H1 (cell line): ENCODE data around the gene PGAM1. TPM values are rescaled to one million over a fixed set of nuclear protein-coding genes. Genes with fewer than 3 reads are reported as not detected.

Experiments
- CTCF ChIA-PET: fragments of 300-600 bp; sonication (Branson Sonifier 250); formaldehyde crosslinking; loops from one replicate; lab custom pipeline; 2021; ENCODE audit not compliant: partially characterized antibody; lab: Charles Lee
- POLR2A ChIA-PET: fragments of 300-600 bp; sonication (Branson Sonifier 250); formaldehyde crosslinking; loops from one replicate; lab custom pipeline; 2021; ENCODE audit warnings: inconsistent platforms; ENCODE audit not compliant: partially characterized antibody; lab: Charles Lee
- DNase-seq, 2 experiments: peaks; one replicate each; pipeline versions ENCODE4 v3.0.0 to v3.0.0-alpha.2; 2010 to 2022; ENCODE audit warnings: low spot score in 2 of 2, low read depth in 1 of 2, mixed read lengths in 1 of 2
- FAIRE-seq: peaks from 2 replicates; lab custom pipeline; 2011; peaks lifted over from hg19 to GRCh38; lab: Jason Lieb, UNC
- H2AFZ ChIP-seq: 2 replicates; pipeline ENCODE4 v1.8.1; 2012; ENCODE audit warnings: low read length, inconsistent platforms
- H2AK5ac ChIP-seq: 2 replicates; pipeline ENCODE4 v1.6.1; 2013; ENCODE audit warnings: low read depth, low read length
- H2BK120ac ChIP-seq: replicated peaks from 2 replicates; pipeline ENCODE3; 2013; ENCODE audit warnings: low read depth, low read length, inconsistent platforms
- H2BK12ac ChIP-seq: 2 replicates; pipeline ENCODE4 v1.6.1; 2013; ENCODE audit warnings: low read depth, low read length
- H2BK15ac ChIP-seq: 2 replicates; pipeline ENCODE4 v1.6.1; 2013; ENCODE audit warnings: low read length
- H2BK20ac ChIP-seq: 2 replicates; pipeline ENCODE4 v1.6.1; 2013; ENCODE audit warnings: low read length
- H2BK5ac ChIP-seq: 2 replicates; pipeline ENCODE4 v1.6.1; 2013; ENCODE audit warnings: low read depth, low read length
- H3K14ac ChIP-seq: 2 replicates; pipeline ENCODE4 v1.6.1; 2013; ENCODE audit warnings: inconsistent platforms; ENCODE audit not compliant: insufficient read length
- H3K18ac ChIP-seq: 2 replicates; pipeline ENCODE4 v1.6.1; 2013; ENCODE audit warnings: low read length; ENCODE audit errors: extremely low read depth
- H3K23ac ChIP-seq: 2 replicates; pipeline ENCODE4 v1.6.1; 2013; ENCODE audit warnings: inconsistent platforms; ENCODE audit not compliant: insufficient read length
- H3K23me2 ChIP-seq: 2 replicates; pipeline ENCODE4 v1.6.1; 2013; ENCODE audit warnings: low read depth, low read length
- H3K27ac ChIP-seq: 2 replicates; pipeline ENCODE4 v1.6.1; 2011; ENCODE audit warnings: low read depth, low read length, inconsistent platforms
- H3K27me3 ChIP-seq, 4 experiments: replicated peaks in 1 of 4; 1 replicate in 1 of 4; 2 replicates in 3 of 4; pipeline versions ENCODE4 v1.6.1 to v1.8.1; 2011 to 2013; ENCODE audit warnings: low read length in 3 of 4, mild to moderate bottlenecking in 3 of 4, inconsistent platforms in 2 of 4, mixed read lengths in 2 of 4, moderate library complexity in 1 of 4; ENCODE audit not compliant: control insufficient read depth in 3 of 4, insufficient read depth in 3 of 4; ENCODE audit errors: extremely low read depth in 1 of 4
- H3K36me3 ChIP-seq, 4 experiments: 2 replicates each; pipeline versions ENCODE4 v1.6.1 to v1.8.1; 2011 to 2013; ENCODE audit warnings: mild to moderate bottlenecking in 4 of 4, low read length in 3 of 4, moderate library complexity in 2 of 4, control low read depth in 1 of 4, inconsistent platforms in 1 of 4; ENCODE audit not compliant: insufficient read depth in 4 of 4, control insufficient read depth in 2 of 4
- H3K4ac ChIP-seq: replicated peaks from 2 replicates; pipeline ENCODE3; 2013; ENCODE audit warnings: low read length, low read depth, mixed read lengths, inconsistent platforms; ENCODE audit not compliant: insufficient read length
- H3K4me1 ChIP-seq, 4 experiments: replicated peaks in 1 of 4; 1 replicate in 1 of 4; 2 replicates in 3 of 4; pipeline versions ENCODE4 v1.6.1 to v1.8.1; 2011 to 2013; ENCODE audit warnings: low read length in 3 of 4, inconsistent platforms in 2 of 4, mixed read lengths in 1 of 4; ENCODE audit not compliant: insufficient read depth in 4 of 4, control insufficient read depth in 3 of 4
- H3K4me2 ChIP-seq, 2 experiments: 2 replicates each; pipeline versions ENCODE4 v1.6.1 to v1.8.1; 2011 to 2013; ENCODE audit warnings: low read depth in 2 of 2, low read length in 2 of 2, control low read depth in 1 of 2, inconsistent platforms in 1 of 2, mild to moderate bottlenecking in 1 of 2; ENCODE audit not compliant: insufficient read depth in 1 of 2
- H3K4me3 ChIP-seq, 4 experiments: fragments of 200-600, 300-600 bp in 1 of 4; sonication (generic), shearing (Covaris generic), sonication (Bioruptor Twin) in 1 of 4; 2 replicates each; pipeline versions ENCODE4 v1.5.1 to v1.8.1; 2011 to 2016; ENCODE audit warnings: low read length in 4 of 4, low read depth in 3 of 4, control low read depth in 2 of 4, inconsistent platforms in 2 of 4, mild to moderate bottlenecking in 2 of 4, mixed read lengths in 1 of 4, moderate library complexity in 1 of 4; ENCODE audit not compliant: insufficient read depth in 2 of 4; ENCODE audit errors: extremely low read depth in 1 of 4
- H3K56ac ChIP-seq: replicated peaks from 2 replicates; pipeline ENCODE3; 2013; ENCODE audit warnings: low read depth, mild to moderate bottlenecking, mixed read lengths, low read length, inconsistent platforms; ENCODE audit not compliant: insufficient read length
- H3K79me1 ChIP-seq: 2 replicates; pipeline ENCODE4 v1.6.1; 2013; ENCODE audit warnings: low read depth, low read length, control low read depth
- H3K79me2 ChIP-seq, 2 experiments: 2 replicates each; pipeline versions ENCODE4 v1.6.1 to v1.8.1; 2012 to 2013; ENCODE audit warnings: low read length in 2 of 2, mild to moderate bottlenecking in 2 of 2, inconsistent platforms in 1 of 2; ENCODE audit not compliant: insufficient read depth in 2 of 2, control insufficient read depth in 1 of 2
- H3K9ac ChIP-seq, 4 experiments: replicated peaks in 1 of 4; 1 replicate in 1 of 4; 2 replicates in 3 of 4; pipeline versions ENCODE4 v1.6.1 to v1.8.1; 2011 to 2013; ENCODE audit warnings: low read depth in 3 of 4, low read length in 3 of 4, control low read depth in 2 of 4, mild to moderate bottlenecking in 2 of 4, moderate library complexity in 2 of 4, inconsistent platforms in 1 of 4; ENCODE audit errors: extremely low read depth in 1 of 4
- H3K9me3 ChIP-seq, 2 experiments: 2 replicates each; pipeline versions ENCODE4 v1.6.1 to v1.8.1; 2012 to 2013; ENCODE audit warnings: mild to moderate bottlenecking in 2 of 2, moderate library complexity in 2 of 2, control low read depth in 1 of 2, inconsistent platforms in 1 of 2, low read depth in 1 of 2, low read length in 1 of 2, mixed read lengths in 1 of 2; ENCODE audit not compliant: insufficient read depth in 2 of 2
- H4K20me1 ChIP-seq, 2 experiments: replicated peaks in 1 of 2; 2 replicates each; pipeline versions ENCODE3 to v1.8.1; 2011 to 2013; ENCODE audit warnings: inconsistent platforms in 2 of 2, low read length in 2 of 2, mild to moderate bottlenecking in 1 of 2; ENCODE audit not compliant: insufficient read depth in 2 of 2, control insufficient read depth in 1 of 2
- H4K5ac ChIP-seq: 2 replicates; pipeline ENCODE4 v1.6.1; 2013; ENCODE audit warnings: low read length, low read depth, mixed read lengths, inconsistent platforms; ENCODE audit not compliant: insufficient read length
- H4K8ac ChIP-seq: 2 replicates; pipeline ENCODE4 v1.8.0; 2013; ENCODE audit warnings: mild to moderate bottlenecking, moderate library complexity, low read length, inconsistent platforms; ENCODE audit not compliant: insufficient read depth; ENCODE audit errors: extremely low read depth
- H4K91ac ChIP-seq: replicated peaks from 2 replicates; pipeline ENCODE3; 2013; ENCODE audit warnings: low read length, mixed read lengths, inconsistent platforms; ENCODE audit not compliant: insufficient read length
- BCL11A ChIP-seq, 2 experiments: IDR thresholded peaks; one replicate each; pipeline ENCODE4 v1.6.1; 2011; ENCODE audit warnings: low read depth in 2 of 2, low read length in 2 of 2, mild to moderate bottlenecking in 2 of 2
- EP300 ChIP-seq, 2 experiments: IDR thresholded peaks; 1 replicate in 1 of 2; 2 replicates in 1 of 2; pipeline ENCODE4 v1.6.1; 2011 to 2012; ENCODE audit warnings: low read depth in 2 of 2, low read length in 2 of 2, mild to moderate bottlenecking in 2 of 2, borderline replicate concordance in 1 of 2, inconsistent platforms in 1 of 2, moderate library complexity in 1 of 2
- GTF2F1 ChIP-seq: IDR thresholded peaks from 2 replicates; pipeline ENCODE4 v1.6.1; 2012; ENCODE audit warnings: low read depth, low read length, improper control_type of control experiment, borderline replicate concordance
- RAD21 ChIP-seq, 2 experiments: IDR thresholded peaks in 1 of 2; conservative IDR thresholded peaks in 1 of 2; 2 replicates each; pipeline ENCODE4 v1.6.1; 2011; ENCODE audit warnings: low read depth in 2 of 2, low read length in 2 of 2, improper control_type of control experiment in 1 of 2, inconsistent platforms in 1 of 2, mild to moderate bottlenecking in 1 of 2, moderate library complexity in 1 of 2
- RBBP5 ChIP-seq: IDR thresholded peaks from 2 replicates; pipeline ENCODE4 v1.7.1; 2012; ENCODE audit warnings: low read depth, mild to moderate bottlenecking, inconsistent platforms, low read length, moderate library complexity, borderline replicate concordance
- RNF2 ChIP-seq: fragments of 200-900, 300-1000 bp; sonication (generic); IDR thresholded peaks from 2 replicates; pipeline ENCODE4 v1.7.1; 2016; ENCODE audit warnings: borderline replicate concordance, low read depth, mild to moderate bottlenecking, antibody characterized with exemption, low read length; ENCODE audit not compliant: poor library complexity, severe bottlenecking; ENCODE audit errors: missing control alignments
- SIRT6 ChIP-seq: IDR thresholded peaks from one replicate; pipeline ENCODE4 v1.7.1; 2012; ENCODE audit warnings: low read length, inconsistent platforms
- SP2 ChIP-seq: IDR thresholded peaks from 2 replicates; pipeline ENCODE4 v1.6.1; 2012; ENCODE audit warnings: mild to moderate bottlenecking, low read length, inconsistent platforms
- TCF12 ChIP-seq: IDR thresholded peaks from 2 replicates; pipeline ENCODE4 v1.6.1; 2011; ENCODE audit warnings: low read depth, mild to moderate bottlenecking, low read length
- whole genome bisulfite sequencing, 2 experiments: shearing (Covaris generic) in 1 of 2; methylation state at CpG; one replicate each; pipeline versions ENCODE4 v1.1.6 to v1.1.7; 2013 to 2015; ENCODE audit warnings: low lambda C conversion rate in 2 of 2, mixed read lengths in 2 of 2, inconsistent platforms in 1 of 2, low coverage in 1 of 2, missing lambda C conversion rate in 1 of 2; ENCODE audit not compliant: insufficient replicate concordance in 2 of 2, insufficient coverage in 1 of 2, insufficient read length in 1 of 2; ENCODE audit errors: extremely low coverage in 1 of 2, missing lambda C conversion rate in 1 of 2; 5-methylcytosine and 5-hydroxymethylcytosine counted together
- polyA plus RNA-seq, 7 experiments: library from polyadenylated mRNA; depleted of rRNA in 3 of 7; stranded (reverse) in 5 of 7; unstranded in 2 of 7; fragments of >200 nt in 5 of 7; fragments of 200-250 nt in 2 of 7; gene quantifications; 1 replicate in 5 of 7; 2 replicates in 1 of 7; 4 replicates in 1 of 7; pipeline versions ENCODE4 v1.2.1 to v1.2.3, GENCODE V29; 2011 to 2013; ENCODE audit warnings: missing spikeins in 2 of 7, mixed read lengths in 2 of 7
- total RNA-seq: library from RNA; stranded (reverse); fragmentation: NEBNext Ultra II Directional; extraction: Animal tissue kit (Norgen Biotek cat#: 25700); gene quantifications from 2 replicates; pipeline ENCODE4 v1.2.1, GENCODE V29; 2021
- TF ChIP-seq, protein P1 (sequence below): IDR thresholded peaks from 2 replicates; pipeline ENCODE4 v1.6.1; 2011; ENCODE audit warnings: low read depth, mild to moderate bottlenecking, low read length; ENCODE audit not compliant: insufficient read depth
- TF ChIP-seq, protein P2 (sequence below): IDR thresholded peaks from 2 replicates; pipeline ENCODE4 v1.6.1; 2011; ENCODE audit warnings: low read length, improper control_type of control experiment

The PGAM1 gene
- total and polyA plus RNA-seq, 2 of the 8 experiments (the other 6 are each of a cell fraction or from before 2014, with no cell fraction given): 791 to 799 TPM

DNA sequence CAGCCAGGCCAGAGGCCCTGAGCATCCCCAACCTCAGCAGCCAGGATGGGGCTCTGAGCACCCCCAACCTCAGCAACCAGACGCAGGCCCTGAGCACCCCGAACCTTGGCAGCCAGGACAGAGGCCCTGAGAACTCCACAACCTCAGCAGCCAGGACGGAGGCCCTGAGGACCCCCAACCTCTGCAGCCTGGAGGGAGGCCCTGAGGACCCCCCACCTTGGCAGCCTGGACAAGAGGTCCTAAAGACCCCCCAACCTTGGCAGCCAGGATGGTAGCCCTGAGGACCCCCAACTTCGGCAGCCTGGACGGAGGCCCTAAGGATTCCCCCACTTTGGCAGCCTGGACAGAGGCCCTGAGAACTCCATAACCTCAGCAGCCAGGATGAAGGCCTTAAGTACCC is 41.8 kb upstream of the PGAM1 start:
- H3K4me2 ChIP-seq: no peak overlapping the region
- H3K18ac ChIP-seq: no peak overlapping the region
- no peaks in the 10 kb centered on the region for H3K4me1 ChIP-seq
- no peak overlapping the region for H3K23ac ChIP-seq
- no peaks in the 10 kb centered on the region for H3K23me2 ChIP-seq
- H2BK12ac ChIP-seq: no peak overlapping the region
- H4K91ac ChIP-seq: no peak overlapping the region
- POLR2A ChIA-PET: interaction anchor here (3.3 kb wide), 1 partner anchor 17 kb away, joined by 10 read pairs; the partner anchor contains the start of gene RRP12
- no peak overlapping the region for H2AFZ ChIP-seq
- 93% methylated on average over 3 of the region's 5 CpGs; no CpG with 5 or more reads in 1 of the 2 experiments for WGBS, 2 experiments
- no peaks in the 10 kb centered on the region for H3K27me3 ChIP-seq
- H3K4ac ChIP-seq: no peak overlapping the region
- H3K9ac ChIP-seq: no peak overlapping the region
- no peak overlapping the region for H2BK20ac ChIP-seq
- no peak overlapping the region for H3K56ac ChIP-seq
- H4K20me1 ChIP-seq: peaks cover 0 to 3% of the 10 kb centered on the region in 2 experiments
- H3K79me2 ChIP-seq: no peaks in the 10 kb centered on the region
- no peak overlapping the region for H2BK120ac ChIP-seq
- no peak overlapping the region for H2BK15ac ChIP-seq
- no peak overlapping the region for H4K8ac ChIP-seq
- no peak overlapping the region for H3K4me3 ChIP-seq
- CTCF ChIA-PET: interaction anchor here (1.6 kb wide), 1 partner anchor 22 kb away, joined by 3 read pairs; no protein-coding TSS in a partner anchor
- H4K5ac ChIP-seq: no peak overlapping the region
- peaks cover 5 to 52% (median 34%) of the 10 kb centered on the region in 4 experiments; a peak in 7 of 8 replicates for H3K36me3 ChIP-seq
- no peaks in the 10 kb centered on the region for H3K9me3 ChIP-seq
- no peaks in the 10 kb centered on the region for H3K79me1 ChIP-seq
- FAIRE-seq (no peak), DNase-seq (no peak)
- no peak overlapping the region for H2AK5ac ChIP-seq
- no peak overlapping the region for H3K14ac ChIP-seq
- no peak overlapping the region for H3K27ac ChIP-seq
- H2BK5ac ChIP-seq: no peak overlapping the region
- TF ChIP-seq BCL11A (IDR thresholded peaks at IDR 0.05; ENCODE audit: low read depth in 2 of 2, low read length in 2 of 2) (no peak), RNF2 (no peak), SIRT6 (no peak), EP300 (IDR thresholded peaks at IDR 0.05; ENCODE audit: borderline replicate concordance in 1 of 2, low read depth in 2 of 2, low read length in 2 of 2) (no peak), GTF2F1 (no peak), RAD21 (IDR thresholded peaks at IDR 0.05 in 1 of 2, conservative IDR thresholded peaks at IDR 0.05 in 1 of 2; ENCODE audit: low read depth in 2 of 2, low read length in 2 of 2) (no peak), RBBP5 (no peak), TCF12 (no peak), SP2 (no peak)
- TF ChIP-seq, protein P1, sequence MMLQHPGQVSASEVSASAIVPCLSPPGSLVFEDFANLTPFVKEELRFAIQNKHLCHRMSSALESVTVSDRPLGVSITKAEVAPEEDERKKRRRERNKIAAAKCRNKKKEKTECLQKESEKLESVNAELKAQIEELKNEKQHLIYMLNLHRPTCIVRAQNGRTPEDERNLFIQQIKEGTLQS: no peak
- TF ChIP-seq, protein P2, sequence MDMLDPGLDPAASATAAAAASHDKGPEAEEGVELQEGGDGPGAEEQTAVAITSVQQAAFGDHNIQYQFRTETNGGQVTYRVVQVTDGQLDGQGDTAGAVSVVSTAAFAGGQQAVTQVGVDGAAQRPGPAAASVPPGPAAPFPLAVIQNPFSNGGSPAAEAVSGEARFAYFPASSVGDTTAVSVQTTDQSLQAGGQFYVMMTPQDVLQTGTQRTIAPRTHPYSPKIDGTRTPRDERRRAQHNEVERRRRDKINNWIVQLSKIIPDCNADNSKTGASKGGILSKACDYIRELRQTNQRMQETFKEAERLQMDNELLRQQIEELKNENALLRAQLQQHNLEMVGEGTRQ: no peak
